KOPT-K1 (cell line): ENCODE results near the gene SLC66A2.
"Not testable (repeated sequence)": the region's sequence is repeated elsewhere in the genome, so short reads cannot be mapped to it uniquely, and the experiment has no call there.

Experiments
- H3K27ac ChIP-seq: fragments of 200-600 bp; sonication (generic); 2 replicates; pipeline ENCODE4 v1.5.1; 2016; ENCODE audit warnings: antibody characterized with exemption, mild to moderate bottlenecking, low read depth, low read length; ENCODE audit not compliant: poor library complexity, severe bottlenecking
- H3K36me3 ChIP-seq: fragments of 200-600 bp; sonication (generic); 2 replicates; pipeline ENCODE4 v1.5.1; 2017; ENCODE audit warnings: antibody characterized with exemption, mild to moderate bottlenecking, low read length, moderate library complexity; ENCODE audit not compliant: insufficient read depth
- H3K9me3 ChIP-seq: fragments of 200-600 bp; sonication (generic); 2 replicates; pipeline ENCODE4 v1.5.1; 2017; ENCODE audit warnings: antibody characterized with exemption, low read length, mild to moderate bottlenecking; ENCODE audit not compliant: insufficient read depth, poor library complexity, severe bottlenecking

SLC66A2 gene

DNA sequence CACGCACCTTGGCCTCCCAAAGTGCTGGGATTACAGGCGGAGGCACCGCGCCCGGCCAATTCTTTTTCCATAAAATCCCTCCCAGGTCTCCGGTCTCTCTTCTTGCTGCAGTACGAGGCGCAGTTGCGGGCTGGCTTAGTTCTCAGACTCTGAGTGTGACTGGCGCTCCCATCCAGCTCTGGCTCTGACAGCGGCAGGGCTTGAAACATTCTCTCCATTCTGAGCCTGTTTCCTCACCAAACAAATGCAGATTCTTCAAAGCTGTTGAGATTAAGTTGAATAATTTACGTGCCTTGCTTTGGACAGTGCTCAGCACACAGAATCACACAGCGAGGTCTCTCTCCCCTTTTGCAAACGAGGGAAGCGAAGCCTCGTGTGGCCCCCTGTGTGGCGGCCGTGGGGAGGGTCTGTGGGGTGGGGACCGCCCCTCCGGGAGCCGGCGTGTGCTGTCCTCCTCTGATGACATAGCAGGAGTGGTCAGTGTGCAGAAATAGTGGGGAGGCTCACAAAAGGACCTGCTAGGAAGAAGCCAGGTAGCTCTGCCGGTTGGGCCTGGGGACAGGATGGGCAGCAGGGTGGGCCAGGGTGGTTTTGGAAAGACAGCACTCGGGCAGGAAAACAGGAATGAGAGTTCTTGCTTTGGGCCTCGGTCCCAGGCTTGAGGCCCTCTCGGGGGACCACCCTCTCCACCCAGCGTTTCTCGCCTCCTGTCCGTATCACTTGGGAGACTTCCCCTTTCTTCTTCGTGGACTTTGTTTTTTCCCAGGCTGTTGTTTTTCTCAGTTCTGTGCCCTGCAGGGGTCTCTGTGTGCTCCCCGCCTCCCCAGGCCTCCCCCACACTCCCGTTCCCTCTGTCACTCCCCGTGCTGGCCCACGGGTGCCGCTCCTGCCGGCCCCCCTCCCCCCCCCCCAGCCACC, 78.7 kb downstream of the SLC66A2 start:
- Histone ChIP-seq H3K9me3 (no peaks in the 10 kb centered on the region), H3K27ac (no peak overlapping the region), H3K36me3 (no peaks in the 10 kb centered on the region)

DNA sequence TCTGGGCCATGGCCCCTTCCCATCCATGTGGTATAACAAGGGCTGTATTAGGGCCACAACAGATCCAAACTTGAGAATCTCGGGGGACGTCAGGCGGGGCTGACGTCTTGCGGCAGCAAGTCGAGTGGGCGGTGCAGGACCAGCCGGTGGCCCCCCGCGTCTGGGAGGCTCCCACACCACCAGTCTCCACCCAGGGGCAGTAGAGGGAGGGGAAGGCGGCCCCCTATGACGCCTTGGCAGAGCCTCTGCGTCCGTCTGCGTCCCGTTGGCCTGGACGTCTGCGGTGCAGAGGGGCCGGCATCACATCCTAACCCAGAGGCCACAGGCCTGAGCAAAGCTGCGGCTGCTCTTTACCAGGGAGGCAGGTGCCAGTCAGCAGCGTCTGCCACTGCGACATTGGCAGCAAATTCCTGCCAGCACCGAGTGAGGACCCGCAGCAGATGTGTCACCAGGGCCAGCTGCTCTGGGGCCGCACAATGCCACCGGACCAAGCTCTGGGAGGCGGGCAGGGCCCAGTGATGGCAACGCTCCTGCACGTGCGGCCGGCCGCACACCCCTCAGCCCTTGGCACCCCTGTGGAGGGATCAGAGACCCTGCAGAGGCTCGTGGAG, 79.9 kb downstream of the SLC66A2 start:
- no peak overlapping the region for H3K27ac ChIP-seq
- H3K36me3 ChIP-seq = no peaks in the 10 kb centered on the region

GRCh38 chr18:79871026-79871390, 80.4 kb downstream of the SLC66A2 start:
- Histone ChIP-seq H3K36me3 (no peaks in the 10 kb centered on the region), H3K9me3 (no peaks in the 10 kb centered on the region), H3K27ac (no peak overlapping the region)

More for the DNA sequence above, 79.9 kb downstream of the SLC66A2 start:
- no peaks in the 10 kb centered on the region for H3K9me3 ChIP-seq

DNA sequence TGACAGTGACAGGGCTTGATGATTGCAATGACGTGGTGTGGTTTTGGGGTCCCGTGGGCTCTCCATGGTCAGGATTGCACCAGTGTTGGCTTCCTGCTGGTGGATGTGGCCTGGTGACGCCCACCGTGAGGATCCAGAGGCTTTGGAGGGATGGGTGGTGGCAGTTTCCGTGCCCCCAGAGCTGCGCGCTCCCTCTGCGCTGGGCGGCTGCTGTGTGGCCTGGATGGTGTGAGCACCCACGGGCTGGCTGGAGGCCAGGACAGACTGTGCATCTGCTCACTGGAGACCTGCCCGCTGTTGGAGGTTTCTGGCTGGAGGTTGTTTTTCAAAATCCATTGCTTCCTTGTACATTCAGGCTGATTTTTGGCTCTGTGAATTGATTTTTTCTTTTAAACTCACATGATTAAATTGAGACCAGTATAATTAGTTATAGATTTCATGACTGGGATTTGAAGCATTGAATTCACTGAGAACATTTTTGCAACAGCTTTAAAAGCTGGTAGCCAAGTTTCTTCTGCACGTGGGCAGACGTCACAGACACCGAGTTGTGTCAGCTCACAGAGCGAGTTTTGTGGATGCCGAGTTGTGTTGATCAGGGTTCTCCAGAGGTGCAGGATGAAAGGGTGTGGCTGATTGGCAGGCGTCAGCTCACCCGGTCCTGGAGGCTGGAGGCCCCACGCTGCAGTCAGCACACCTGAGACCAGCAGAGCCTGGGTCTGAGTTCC, 81.0 kb downstream of the SLC66A2 start:
- H3K36me3 ChIP-seq = no peaks in the 10 kb centered on the region
- H3K27ac ChIP-seq = no peak overlapping the region
- no peaks in the 10 kb centered on the region for H3K9me3 ChIP-seq

DNA sequence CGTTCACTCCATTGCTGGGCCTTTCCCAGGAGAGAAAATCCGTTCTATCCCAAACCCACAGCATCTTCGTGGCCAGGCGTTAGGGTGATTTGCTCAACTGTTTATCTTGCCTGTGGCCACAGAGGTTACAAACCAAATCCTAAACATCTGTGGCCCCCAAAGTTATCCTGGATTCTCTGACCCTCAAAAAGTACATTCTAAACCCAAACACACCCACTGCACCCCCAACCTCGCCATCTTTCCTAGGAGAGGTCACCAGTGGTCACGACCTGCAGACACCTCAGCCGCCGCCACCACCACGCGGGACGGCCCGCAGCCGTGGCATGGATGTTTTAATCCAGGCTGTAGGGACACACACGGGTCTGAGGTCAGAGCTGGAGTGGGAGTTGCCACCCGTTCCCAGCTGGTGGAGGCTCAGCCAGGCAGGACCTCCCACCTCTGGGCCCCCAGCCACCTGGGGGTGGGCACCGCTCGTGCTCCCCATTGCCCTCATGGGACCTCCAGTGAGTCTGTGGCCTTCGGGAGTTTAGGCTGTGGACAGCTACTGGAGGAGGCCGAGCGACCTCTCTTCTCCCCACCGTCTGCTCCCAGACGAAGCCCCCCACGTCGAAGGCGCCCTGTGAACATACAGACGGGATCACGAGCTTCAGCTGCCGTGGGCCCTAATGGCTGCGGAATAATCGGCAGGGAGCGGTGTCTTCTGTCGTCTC, 81.7 kb downstream of the SLC66A2 start:
- Histone ChIP-seq H3K36me3 (no peaks in the 10 kb centered on the region), H3K9me3 (no peaks in the 10 kb centered on the region), H3K27ac (no peak overlapping the region)

- H3K9me3 ChIP-seq = no peaks in the 10 kb centered on the region
- H3K27ac ChIP-seq = no peak overlapping the region
- H3K36me3 ChIP-seq = no peaks in the 10 kb centered on the region
These were observed 82.5 kb downstream of the SLC66A2 start for GRCh38 chr18:79868811-79869541.

DNA sequence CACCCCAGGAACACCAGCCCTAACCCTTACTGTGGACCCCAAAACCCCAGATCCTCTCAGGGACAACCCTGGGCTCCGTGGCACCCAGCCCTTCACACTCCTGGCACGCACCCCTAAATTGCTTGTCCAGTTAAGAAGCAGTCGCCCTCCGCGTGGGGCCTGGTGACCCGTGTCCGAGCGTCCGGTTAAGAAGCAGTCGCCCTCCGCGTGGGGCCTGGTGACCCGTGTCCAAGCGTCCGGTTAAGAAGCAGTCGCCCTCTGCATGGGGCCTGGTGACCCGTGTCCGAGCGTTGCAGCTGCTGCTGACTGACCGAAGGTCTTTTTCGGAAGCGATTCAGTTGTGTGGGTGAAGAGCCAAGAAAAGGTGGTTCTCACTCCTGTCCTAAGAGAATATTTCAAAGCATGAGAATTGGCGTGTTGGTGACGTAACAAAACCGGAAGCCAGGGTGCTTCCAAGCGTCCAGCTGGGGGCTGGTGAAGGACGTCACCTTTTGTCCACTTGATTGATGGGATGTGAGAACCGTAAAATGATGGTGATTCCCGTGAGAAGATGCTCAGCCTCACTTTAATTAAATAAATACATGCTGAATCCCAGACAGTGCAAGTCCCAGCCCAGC, 83.2 kb downstream of the SLC66A2 start:
- Histone ChIP-seq H3K27ac (no peak overlapping the region), H3K9me3 (peaks cover under 1% of the 10 kb centered on the region), H3K36me3 (no peaks in the 10 kb centered on the region)

DNA sequence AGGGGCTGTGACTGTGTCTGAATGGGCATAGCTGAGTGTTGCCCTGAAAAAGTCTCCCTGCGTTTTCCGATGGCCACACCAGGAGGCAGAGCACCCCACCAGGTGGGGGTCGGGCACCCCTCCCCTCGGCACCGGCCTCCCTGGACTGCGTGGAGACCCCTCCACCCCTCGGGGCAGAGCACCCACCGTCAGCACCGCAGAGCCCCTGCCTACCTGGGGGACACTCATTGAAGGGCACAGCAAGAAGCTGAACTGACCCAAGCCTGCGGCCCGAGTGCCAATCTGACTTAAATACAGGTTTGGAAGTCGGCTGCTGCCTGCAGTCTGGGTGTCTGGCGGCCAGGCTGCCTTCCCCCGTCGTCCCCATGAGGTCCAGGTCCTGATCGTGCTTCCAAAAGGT, 83.8 kb downstream of the SLC66A2 start:
- H3K36me3 ChIP-seq = no peaks in the 10 kb centered on the region
- no peak overlapping the region for H3K27ac ChIP-seq
- peaks cover 7% of the 10 kb centered on the region for H3K9me3 ChIP-seq

DNA sequence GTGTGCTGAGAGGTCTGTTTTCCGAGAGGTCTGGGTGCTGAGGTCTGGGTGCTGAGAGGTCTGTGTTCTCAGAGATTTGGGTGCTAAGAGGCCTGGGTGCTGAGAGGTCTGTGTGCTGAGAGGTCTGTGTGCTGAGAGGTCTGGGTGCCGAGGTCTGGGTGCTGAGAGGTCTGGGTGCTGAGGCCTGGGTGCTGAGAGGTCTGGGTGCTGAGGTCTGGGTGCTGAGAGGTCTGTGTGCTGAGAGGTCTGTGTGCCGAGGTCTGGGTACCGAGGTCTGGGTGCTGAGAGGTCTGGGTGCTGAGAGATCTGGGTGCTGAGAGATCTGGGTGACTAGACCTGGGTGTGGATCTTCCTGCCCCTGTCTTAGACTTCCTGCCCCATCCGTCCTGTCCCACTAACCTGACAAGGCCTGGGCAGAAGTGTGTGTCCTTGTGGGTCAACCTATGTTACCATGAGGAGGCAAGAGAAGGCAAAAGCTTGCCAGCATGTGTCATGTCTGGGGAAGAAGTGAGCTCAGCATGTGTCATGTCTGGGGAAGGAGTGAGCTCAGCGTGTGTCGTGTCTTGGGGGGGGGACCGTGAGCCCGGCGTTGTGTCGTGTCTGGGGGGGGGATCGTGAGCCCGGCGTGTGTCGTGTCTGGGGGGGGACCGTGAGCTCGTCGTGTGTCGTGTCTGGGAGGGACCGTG, 84.4 kb downstream of the SLC66A2 start:
- Histone ChIP-seq H3K27ac (no peak overlapping the region), H3K36me3 (no peaks in the 10 kb centered on the region), H3K9me3 (peaks cover 13% of the 10 kb centered on the region)

GRCh38 chr18:79865951-79866350, 85.5 kb downstream of the SLC66A2 start:
- peaks cover 22% of the 10 kb centered on the region for H3K9me3 ChIP-seq
- not testable (repeated sequence) for H3K36me3 ChIP-seq, H3K27ac ChIP-seq

DNA sequence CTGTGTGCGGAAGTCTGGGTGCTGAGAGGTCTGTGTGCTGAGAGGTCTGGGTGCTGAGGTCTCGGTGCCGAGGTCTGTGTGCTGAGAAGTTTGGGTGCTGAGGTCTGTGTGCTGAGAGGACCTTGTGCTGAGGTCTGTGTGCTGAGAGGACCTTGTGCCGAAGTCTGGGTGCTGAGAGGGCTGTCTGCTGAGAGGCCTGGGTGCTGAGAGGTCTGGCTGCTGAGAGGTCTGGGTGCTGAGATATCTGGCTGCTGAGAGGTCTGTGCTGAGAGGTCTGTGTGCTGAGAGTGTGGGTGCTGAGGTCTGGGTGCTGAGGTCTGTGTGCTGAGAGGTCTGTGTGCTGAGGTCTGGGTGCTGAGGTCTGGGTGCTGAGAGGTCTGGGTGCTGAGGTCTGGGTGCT, 86.5 kb downstream of the SLC66A2 start:
- peaks cover 22% of the 10 kb centered on the region for H3K9me3 ChIP-seq
- not testable (repeated sequence) for H3K36me3 ChIP-seq, H3K27ac ChIP-seq

GRCh38 chr18:79864006-79864725, 87.3 kb downstream of the SLC66A2 start:
- H3K36me3 ChIP-seq = no peaks in the 10 kb centered on the region
- H3K27ac ChIP-seq = no peak overlapping the region
- H3K9me3 ChIP-seq = peaks cover 22% of the 10 kb centered on the region
